Activated CD8-positive, alpha-beta memory T cell treated with anti-CD3 and anti-CD28 coated beads, Interleukin-2, amount 10 ng/mL, durations not matched to agents 7 days and 5 days (primary cell): ENCODE data around the gene GJA1. TPM values are rescaled to one million over a fixed set of nuclear protein-coding genes. Genes with fewer than 3 reads are reported as not detected.
"Not testable (repeated sequence)": the region's sequence is repeated elsewhere in the genome, so short reads cannot be mapped to it uniquely, and the experiment has no call there.

Experiments used
- ATAC-seq: fragments of 150-1000 bp; cut with Tn5 transposase; one replicate; pipeline ENCODE4 v1.10.0; 2021; ENCODE audit warnings: moderate library complexity
- CTCF ChIA-PET: fragments of 350-600 bp; sonication (Branson Sonifier 250); formaldehyde crosslinking; loops from one replicate; lab custom pipeline; 2021; ENCODE audit warnings: antibody characterized with exemption; lab: Charles Lee
- DNase-seq: peaks from one replicate; pipeline ENCODE4 v3.0.0-alpha.2; 2020
- H3K27ac Mint-ChIP-seq: one replicate; pipeline ENCODE4 v1.8.0; 2021; ENCODE audit warnings: mild to moderate bottlenecking, mixed read lengths
- H3K27me3 Mint-ChIP-seq: one replicate; pipeline ENCODE4 v1.8.0; 2021; ENCODE audit warnings: mixed read lengths
- H3K36me3 Mint-ChIP-seq: one replicate; pipeline ENCODE4 v1.8.0; 2021; ENCODE audit warnings: mild to moderate bottlenecking, mixed read lengths
- H3K4me1 Mint-ChIP-seq: one replicate; pipeline ENCODE4 v1.8.0; 2021; ENCODE audit warnings: mixed read lengths
- H3K4me3 Mint-ChIP-seq: one replicate; pipeline ENCODE4 v1.8.0; 2021; ENCODE audit warnings: mild to moderate bottlenecking, moderate library complexity, mixed read lengths
- H3K9me3 Mint-ChIP-seq: one replicate; pipeline ENCODE4 v1.8.0; 2022; ENCODE audit warnings: low read depth, mixed read lengths
- total RNA-seq, 2 experiments: library from RNA; stranded (reverse); gene quantifications; one replicate each; pipeline ENCODE4 v1.2.3, GENCODE V29; 2021

GJA1 gene
- total RNA-seq, 2 experiments from 2014 or later = not detected

DNA sequence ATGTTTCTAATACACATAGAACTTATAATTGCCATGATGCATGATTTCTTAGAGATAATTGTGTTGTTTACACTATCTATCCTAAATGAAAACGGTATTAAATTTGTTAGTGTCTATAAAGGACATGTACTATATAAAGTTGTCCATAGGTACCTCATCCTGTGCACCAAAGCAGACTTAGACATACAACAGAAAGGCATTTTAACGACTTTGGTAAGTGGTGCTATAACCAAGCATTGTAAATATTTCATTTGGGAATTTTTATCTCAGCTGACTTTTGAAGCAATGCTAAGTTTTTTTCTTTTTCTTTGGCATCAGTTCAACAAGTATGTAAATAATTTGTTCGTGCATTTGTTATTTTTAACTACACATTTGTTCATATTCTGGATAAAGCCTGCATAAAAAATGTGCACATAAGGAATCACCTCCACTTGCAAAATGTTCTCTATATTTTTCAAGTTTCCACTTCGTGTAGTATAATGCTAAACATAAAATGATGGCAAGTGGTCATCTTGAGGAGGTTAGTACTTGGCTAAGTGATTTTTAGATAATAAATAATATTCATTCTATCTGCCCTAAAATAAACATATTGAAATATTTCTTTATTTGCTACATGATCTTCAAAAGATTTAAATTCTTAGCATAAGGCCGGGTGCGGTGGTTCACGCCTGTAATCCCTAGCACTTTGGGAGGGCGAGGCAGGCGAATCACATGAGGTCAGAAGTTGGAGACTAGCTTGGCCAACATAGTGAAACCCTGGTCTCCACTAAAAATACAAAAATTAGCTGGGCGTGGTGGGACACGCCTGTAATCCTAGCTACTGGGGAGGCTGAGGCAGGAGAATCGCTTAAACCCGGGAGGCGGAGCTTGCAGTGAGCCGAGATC is 6.3 kb upstream of the GJA1 start:
- DNase-seq (no peak), ATAC-seq (no peak)
- no peak overlapping the region for H3K27ac Mint-ChIP-seq
- H3K4me1 Mint-ChIP-seq = no peaks in the 10 kb centered on the region
- H3K36me3 Mint-ChIP-seq = no peaks in the 10 kb centered on the region
- H3K9me3 Mint-ChIP-seq = no peaks in the 10 kb centered on the region
- H3K27me3 Mint-ChIP-seq = no peaks in the 10 kb centered on the region
- CTCF ChIA-PET = no interaction called here
- H3K4me3 Mint-ChIP-seq = no peak overlapping the region

DNA sequence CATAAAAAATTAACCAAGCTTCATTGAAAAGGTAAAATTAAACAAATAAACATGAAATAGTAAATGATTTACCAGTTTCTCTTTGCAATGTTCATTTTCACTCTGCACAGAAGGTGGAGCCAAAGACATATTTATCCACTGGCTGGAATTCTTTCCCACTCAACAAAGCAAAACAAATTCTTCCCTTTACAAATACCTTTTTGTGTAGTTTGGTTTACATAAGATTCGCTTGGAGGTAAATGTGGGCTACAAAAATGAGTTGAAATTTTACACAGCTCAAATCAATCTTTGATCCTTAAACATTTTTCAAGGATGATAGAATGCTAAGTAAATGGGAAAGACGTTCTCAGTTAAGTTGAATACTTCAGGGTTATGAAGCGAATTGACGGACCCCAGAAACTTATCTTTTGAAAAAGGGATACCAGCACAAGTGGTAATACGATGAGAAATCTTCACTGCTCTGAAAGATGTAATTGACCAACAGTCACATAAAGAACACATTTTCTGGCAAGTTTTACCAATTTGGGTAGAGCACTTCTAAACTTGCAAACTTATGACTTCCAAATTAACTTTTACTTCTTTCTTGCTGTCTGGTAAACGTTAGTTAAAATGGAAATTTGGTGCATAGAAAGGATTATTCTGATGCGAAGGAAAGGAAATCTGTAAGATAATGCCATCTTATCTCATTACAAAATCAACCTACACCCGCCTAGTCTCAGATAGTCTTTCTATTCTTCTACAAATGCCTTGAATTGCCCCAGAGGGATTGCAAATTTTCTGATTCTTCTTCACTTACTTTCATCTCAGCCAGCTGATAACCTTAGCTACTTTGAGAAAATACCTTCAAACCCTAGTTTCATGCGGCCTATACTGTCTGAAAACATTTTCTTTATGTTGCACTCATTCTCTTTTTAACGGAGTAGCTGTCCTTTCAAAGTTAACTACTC is 4.7 kb upstream of the GJA1 start:
- no peak for DNase-seq
- Mint-ChIP-seq H3K9me3 (no peaks in the 10 kb centered on the region), H3K27me3 (peaks cover 14% of the 10 kb centered on the region), H3K4me1 (no peaks in the 10 kb centered on the region), H3K27ac (no peak overlapping the region), H3K4me3 (no peak overlapping the region), H3K36me3 (no peaks in the 10 kb centered on the region)
- ATAC-seq = no peak
- CTCF ChIA-PET = no interaction called here

DNA sequence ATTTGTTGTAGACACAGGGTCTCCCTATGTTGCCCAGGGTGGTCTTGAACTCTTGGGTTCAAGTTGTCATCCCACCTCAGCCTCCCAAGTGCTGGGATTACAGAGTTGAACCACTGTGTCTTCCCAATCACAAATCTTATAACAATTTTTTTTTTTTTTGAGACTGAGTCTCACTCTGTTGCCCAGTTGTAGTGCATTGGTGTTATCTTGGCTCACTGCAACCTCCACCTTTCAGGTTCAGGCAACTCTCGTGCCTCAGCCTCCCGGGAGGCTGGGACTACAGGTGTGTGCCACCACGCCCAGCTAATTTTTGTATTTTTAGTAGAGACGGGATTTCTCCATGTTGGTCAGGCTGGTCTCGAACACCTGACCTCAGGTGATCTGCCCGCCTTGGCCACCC is 3.7 kb upstream of the GJA1 start:
- H3K9me3 Mint-ChIP-seq, DNase-seq, H3K36me3 Mint-ChIP-seq, ATAC-seq, H3K27ac Mint-ChIP-seq, H3K4me3 Mint-ChIP-seq, H3K4me1 Mint-ChIP-seq, CTCF ChIA-PET: not testable (repeated sequence)
- peaks cover 22% of the 10 kb centered on the region for H3K27me3 Mint-ChIP-seq

DNA sequence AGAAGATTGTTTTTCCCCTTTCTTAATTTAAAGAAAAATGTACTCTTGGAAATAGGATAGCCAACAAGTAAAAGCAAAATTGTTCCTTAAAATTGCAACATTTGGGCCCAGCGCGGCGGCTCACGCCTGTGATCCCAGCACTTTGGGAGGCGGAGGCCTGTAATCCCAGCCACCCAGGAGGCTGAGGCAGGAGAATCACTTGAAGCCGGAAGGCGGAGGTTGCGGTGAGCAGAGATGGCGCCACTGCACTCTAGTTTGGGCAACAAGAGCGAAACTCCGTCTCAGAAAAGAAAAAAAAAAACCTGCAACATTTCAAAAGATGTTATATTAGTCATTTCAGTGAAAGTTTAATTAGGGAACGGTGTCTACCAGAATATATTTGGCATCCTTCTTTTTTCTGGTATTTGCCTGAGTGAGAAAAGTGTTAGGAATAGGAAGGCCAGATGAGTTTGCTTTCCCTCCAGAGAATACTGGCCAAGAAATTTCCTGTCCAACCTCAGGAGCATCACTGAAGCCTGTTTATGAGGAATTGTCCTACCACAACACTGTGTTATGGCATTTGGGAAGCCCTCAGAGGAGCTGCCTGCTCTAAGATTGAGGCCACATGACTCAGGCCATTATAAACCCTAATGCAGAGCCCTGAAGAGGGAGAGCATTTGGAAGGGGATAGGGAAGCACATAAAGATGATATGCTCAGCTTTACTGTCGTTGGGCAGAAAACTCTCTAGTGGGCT is 1.2 kb upstream of the GJA1 start:
- DNase-seq = no peak
- CTCF ChIA-PET = no interaction called here
- no peaks in the 10 kb centered on the region for H3K36me3 Mint-ChIP-seq

DNA sequence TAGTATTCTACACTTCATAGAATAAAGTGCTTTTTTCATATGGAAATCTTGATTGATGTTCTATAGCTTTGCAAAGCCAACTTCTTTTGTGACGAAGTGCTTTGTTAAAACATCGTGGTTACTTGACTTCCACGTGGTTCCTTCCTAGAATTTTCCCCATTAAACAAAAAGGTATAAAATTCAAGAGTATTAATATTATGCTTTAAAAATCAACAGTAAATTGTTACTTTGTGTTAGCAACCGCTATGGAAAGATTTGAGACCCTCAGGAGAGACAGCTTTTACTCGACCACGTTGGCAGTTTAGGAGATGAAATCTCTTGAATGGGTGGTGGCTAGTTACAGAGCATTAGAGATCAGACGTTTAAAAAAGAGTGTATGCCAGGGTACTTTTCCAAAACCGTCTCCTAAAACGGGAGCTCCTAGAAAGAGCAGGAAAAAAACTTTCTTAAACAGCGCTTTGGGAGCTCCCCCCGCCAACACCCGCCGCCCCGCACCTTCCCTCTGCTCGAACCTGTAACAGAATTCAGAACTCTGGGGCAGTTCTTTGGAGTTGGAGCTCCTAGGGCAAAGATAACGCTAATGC is 920 bp downstream of the GJA1 start:
- H3K36me3 Mint-ChIP-seq = no peaks in the 10 kb centered on the region
- H3K4me1 Mint-ChIP-seq = peaks cover 15% of the 10 kb centered on the region
- no peak for DNase-seq
- peaks cover 44% of the 10 kb centered on the region for H3K27me3 Mint-ChIP-seq
- CTCF ChIA-PET = no interaction called here
- H3K9me3 Mint-ChIP-seq = no peaks in the 10 kb centered on the region
- H3K4me3 Mint-ChIP-seq = peak overlapping the region; percentile 67
- H3K27ac Mint-ChIP-seq = no peak overlapping the region
- no peak for ATAC-seq

More for the DNA sequence above, 1.2 kb upstream of the GJA1 start:
- no peak for ATAC-seq
- H3K27me3 Mint-ChIP-seq = peaks cover 40% of the 10 kb centered on the region
- H3K4me3 Mint-ChIP-seq = no peak overlapping the region
- no peaks in the 10 kb centered on the region for H3K9me3 Mint-ChIP-seq
- H3K27ac Mint-ChIP-seq = no peak overlapping the region
- peaks cover 15% of the 10 kb centered on the region for H3K4me1 Mint-ChIP-seq

DNA sequence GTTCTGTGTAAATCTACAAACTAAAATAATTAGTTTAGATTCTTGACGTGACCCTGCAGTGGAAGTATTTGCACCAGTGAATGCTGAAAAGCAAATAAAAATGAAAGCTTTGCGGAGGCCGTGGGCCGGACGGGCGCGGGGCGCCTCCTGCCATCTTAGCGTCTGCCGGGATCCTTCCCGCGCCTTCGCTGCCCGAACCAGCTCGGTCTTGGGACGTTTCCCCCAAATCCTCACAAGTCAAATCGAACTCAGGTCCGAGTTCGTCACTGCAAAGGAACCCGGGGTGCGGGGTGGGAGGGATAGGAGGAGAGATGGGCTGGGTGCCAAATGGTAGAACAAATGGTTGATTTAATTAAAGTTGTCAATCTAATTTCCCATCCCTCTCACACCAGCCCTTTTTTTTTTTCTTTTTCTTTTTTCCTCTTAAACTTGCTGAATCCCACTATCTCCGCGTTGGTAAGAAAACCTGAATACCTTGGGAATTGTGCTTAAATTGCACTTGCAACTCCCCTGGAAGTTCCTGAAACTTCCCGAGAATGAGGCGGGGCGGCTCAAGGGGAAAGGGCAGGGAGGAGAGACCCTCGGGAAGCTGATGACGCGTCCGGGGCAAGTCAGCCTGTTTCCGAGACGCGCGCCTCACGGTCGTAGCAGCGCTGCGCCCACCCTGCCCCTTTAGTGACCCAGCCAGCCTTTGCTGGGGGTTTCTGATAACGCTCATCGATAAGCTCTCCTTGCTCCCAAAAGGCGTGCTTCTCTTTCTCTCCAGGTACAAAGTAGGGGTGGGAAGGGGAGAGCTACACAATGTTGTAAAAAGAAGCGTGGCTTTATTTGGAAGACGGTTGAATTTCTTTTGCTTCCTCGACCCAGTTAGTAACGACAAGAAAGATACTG is 1.8 kb downstream of the GJA1 start:
- no peak for DNase-seq
- Mint-ChIP-seq H3K27ac (no peak overlapping the region), H3K4me1 (peaks cover 15% of the 10 kb centered on the region), H3K36me3 (no peaks in the 10 kb centered on the region), H3K27me3 (peaks cover 44% of the 10 kb centered on the region), H3K9me3 (no peaks in the 10 kb centered on the region), H3K4me3 (peak overlapping the region; percentile 67)
- CTCF ChIA-PET = no interaction called here
- no peak for ATAC-seq

DNA sequence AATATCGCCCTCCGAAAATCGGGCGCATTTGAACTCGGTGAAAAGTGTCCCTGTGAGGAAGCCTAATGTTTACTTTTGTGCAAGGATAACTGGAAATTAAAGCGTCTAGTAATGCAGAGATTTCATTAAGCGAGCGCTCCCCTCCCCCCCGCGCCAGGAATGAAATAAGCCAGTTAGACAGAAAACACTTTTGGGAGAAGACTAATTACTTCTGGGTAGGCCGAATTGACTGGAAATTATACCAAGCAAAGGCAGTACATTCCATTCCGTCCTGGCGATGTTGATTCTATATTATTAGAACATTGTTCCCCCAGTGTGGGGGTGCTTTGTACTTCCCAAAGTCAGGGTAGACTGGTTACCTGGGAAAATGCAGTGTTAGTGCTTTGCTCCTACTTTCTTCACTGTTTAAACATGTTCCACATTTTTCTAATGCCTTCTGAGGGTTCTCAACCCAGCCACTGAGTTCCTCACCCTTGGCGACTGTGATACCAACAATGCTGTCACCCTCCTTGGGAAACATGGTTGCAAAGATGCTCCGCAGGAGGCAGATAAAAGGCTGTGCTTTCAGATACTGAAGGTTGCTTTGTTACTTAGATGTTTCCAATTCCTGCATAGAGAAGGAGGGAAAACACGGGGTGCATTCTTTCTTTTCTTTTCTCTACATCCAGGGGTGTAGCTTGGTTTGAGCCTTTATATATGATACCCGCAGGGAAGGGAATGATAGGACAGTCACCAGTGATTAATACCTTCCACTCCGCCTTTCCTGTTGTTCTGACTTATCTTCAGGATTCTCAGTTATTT is 2.6 kb downstream of the GJA1 start:
- H3K4me3 Mint-ChIP-seq = peak overlapping the region; percentile 67
- no peak for DNase-seq
- no peak for ATAC-seq
- peaks cover 44% of the 10 kb centered on the region for H3K27me3 Mint-ChIP-seq
- H3K9me3 Mint-ChIP-seq = no peaks in the 10 kb centered on the region
- H3K27ac Mint-ChIP-seq = no peak overlapping the region
- H3K4me1 Mint-ChIP-seq = peaks cover 15% of the 10 kb centered on the region
- CTCF ChIA-PET = no interaction called here
- H3K36me3 Mint-ChIP-seq = no peaks in the 10 kb centered on the region

DNA sequence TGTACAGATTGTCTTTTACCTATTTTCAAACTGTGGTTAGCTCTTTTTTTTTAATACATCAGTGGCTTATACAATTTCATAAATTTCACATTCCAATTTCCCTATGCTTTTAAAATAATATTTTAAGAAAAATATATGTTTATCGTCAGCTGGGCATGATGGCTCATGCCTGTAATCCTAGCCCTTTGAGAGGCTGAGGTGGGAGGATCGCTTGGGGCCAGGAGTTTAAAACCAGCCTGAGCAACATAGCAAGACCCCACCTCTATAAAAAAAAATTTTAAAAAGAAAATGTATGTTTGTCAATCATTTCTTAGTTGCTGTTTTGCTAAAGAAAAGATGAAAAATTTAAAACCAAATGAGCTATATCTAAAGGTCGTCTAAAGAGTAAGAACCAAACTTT is 3.4 kb downstream of the GJA1 start:
- ATAC-seq (no peak), DNase-seq (no peak)
- Mint-ChIP-seq H3K9me3 (no peaks in the 10 kb centered on the region), H3K27me3 (peaks cover 44% of the 10 kb centered on the region), H3K4me3 (no peak overlapping the region), H3K4me1 (peaks cover 15% of the 10 kb centered on the region), H3K27ac (no peak overlapping the region), H3K36me3 (no peaks in the 10 kb centered on the region)
- CTCF ChIA-PET = no interaction called here

DNA sequence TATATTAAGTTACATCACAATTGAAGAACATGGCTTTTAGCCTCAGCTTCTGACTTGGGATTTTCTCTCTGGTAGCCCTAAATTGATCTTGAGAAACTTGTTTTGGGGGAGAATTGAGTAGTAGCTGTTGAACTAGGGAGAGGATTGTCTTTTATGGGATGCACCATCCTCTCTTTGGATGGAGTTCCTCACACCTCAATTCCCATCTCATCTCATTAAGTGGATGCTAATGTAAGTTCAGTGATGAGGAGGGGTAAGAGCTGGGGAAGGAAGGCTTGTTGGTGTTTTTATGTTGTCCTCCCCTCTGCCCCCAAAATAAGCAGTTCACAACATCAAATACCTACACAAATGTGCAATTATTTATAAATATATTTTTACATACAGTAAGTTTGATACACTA is 4.0 kb downstream of the GJA1 start:
- H3K27me3 Mint-ChIP-seq = peaks cover 41% of the 10 kb centered on the region
- no peaks in the 10 kb centered on the region for H3K9me3 Mint-ChIP-seq
- no peaks in the 10 kb centered on the region for H3K36me3 Mint-ChIP-seq
- CTCF ChIA-PET = no interaction called here
- H3K27ac Mint-ChIP-seq = no peak overlapping the region
- no peak for DNase-seq
- H3K4me1 Mint-ChIP-seq = peaks cover 15% of the 10 kb centered on the region
- ATAC-seq = no peak
- no peak overlapping the region for H3K4me3 Mint-ChIP-seq

DNA sequence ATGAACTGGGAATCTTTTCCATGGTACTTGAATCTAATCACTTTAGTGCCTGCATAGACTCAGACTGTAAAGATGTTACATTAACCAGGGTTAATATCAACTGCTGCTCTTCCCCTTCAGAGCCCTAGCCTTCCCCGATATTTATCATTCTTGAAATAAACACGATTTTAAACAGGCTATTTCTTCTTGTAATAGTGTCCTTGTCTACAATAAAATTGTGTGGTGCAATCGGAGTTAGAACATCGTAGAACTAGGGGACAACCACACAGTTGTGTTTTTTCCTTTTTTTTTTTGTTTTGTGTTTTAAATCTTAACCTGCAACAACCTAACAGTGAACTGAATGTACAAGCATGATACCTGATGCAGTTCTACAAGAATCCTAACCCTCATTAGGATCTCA is 4.5 kb downstream of the GJA1 start:
- no peaks in the 10 kb centered on the region for H3K36me3 Mint-ChIP-seq
- no peaks in the 10 kb centered on the region for H3K9me3 Mint-ChIP-seq
- peaks cover 37% of the 10 kb centered on the region for H3K27me3 Mint-ChIP-seq
- ATAC-seq (no peak), DNase-seq (no peak)
- peaks cover 15% of the 10 kb centered on the region for H3K4me1 Mint-ChIP-seq
- H3K4me3 Mint-ChIP-seq = no peak overlapping the region
- CTCF ChIA-PET = no interaction called here
- H3K27ac Mint-ChIP-seq = no peak overlapping the region

DNA sequence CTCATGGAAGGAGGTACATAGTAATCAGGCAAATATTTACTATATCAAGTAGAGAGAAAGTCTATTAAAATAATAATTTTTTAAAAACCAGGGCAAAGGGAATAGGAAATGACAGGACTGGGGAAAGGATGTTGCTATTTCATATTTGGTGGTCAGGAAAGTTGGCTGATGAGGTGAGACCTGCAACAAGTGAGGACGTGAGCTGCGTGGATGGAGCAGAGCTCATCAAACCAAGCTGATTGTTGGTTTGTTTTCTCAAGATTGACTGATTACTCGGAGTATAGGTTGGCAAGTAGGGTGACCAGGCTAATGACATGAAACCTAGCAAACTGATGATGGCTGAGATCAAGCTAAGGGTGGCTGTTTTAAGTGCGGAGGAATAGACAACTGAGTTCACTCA is 6.0 kb downstream of the GJA1 start:
- no peaks in the 10 kb centered on the region for H3K36me3 Mint-ChIP-seq
- peaks cover 25% of the 10 kb centered on the region for H3K27me3 Mint-ChIP-seq
- H3K4me1 Mint-ChIP-seq = peaks cover 13% of the 10 kb centered on the region
- ATAC-seq (no peak), DNase-seq (no peak)
- no peak overlapping the region for H3K27ac Mint-ChIP-seq
- CTCF ChIA-PET = no interaction called here
- no peak overlapping the region for H3K4me3 Mint-ChIP-seq
- no peaks in the 10 kb centered on the region for H3K9me3 Mint-ChIP-seq

DNA sequence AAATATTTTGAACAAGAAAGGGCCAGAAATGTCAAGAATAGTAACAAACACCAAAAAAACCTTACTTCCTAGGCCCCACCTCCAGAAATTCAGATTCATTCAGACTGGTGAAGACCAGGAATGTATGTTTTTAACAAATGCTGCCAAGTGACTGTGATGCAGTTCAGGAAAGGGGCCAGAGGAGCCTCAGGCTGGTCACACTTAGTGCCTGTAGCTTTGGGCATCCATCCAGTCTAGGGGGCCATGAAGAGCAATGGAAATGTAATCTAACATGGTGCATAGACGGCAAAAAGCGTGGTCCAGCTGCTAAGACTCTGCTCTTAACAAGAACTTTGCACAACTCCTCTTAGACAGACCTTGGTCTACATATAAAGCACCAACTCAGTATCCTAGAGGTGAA is 7.1 kb downstream of the GJA1 start:
- ATAC-seq = no peak
- Mint-ChIP-seq H3K27ac (no peak overlapping the region), H3K4me3 (no peak overlapping the region)

More for the DNA sequence above, 7.1 kb downstream of the GJA1 start:
- Mint-ChIP-seq H3K4me1 (peaks cover 6% of the 10 kb centered on the region), H3K27me3 (peaks cover 15% of the 10 kb centered on the region), H3K36me3 (no peaks in the 10 kb centered on the region), H3K9me3 (no peaks in the 10 kb centered on the region)
- DNase-seq = no peak
- CTCF ChIA-PET = no interaction called here
